HG02623 (cell line): ENCODE measurements around the gene ACER3.
"Not testable (repeated sequence)": the region's sequence is repeated elsewhere in the genome, so short reads cannot be mapped to it uniquely, and the experiment has no call there.

ENCODE experiments used
- ATAC-seq: cut with Tn5 transposase; IDR thresholded peaks from one replicate; pipeline ENCODE4 v1.9.1; 2021; ENCODE audit warnings: moderate library complexity; ENCODE audit not compliant: unreplicated experiment

ACER3 gene

DNA sequence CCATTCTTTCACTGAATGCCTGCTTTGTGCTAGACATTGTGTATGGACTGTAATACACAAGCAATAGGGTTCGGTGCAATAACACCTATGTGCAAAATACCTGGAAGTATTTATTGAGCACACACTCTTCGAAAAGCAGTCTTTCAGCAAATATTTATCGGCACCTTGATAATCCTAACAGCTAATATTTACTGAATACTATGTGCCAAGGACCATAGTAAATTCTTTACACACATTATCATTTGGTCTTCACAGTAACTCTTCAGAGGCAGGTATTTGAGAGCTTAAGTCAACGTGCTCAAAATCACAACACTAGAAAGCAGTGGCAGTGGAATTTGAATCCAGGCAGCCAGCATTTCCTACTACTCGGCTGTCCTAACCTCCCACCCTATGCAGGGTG, 175.7 kb downstream of the ACER3 start:
- ATAC-seq, result no peak

DNA sequence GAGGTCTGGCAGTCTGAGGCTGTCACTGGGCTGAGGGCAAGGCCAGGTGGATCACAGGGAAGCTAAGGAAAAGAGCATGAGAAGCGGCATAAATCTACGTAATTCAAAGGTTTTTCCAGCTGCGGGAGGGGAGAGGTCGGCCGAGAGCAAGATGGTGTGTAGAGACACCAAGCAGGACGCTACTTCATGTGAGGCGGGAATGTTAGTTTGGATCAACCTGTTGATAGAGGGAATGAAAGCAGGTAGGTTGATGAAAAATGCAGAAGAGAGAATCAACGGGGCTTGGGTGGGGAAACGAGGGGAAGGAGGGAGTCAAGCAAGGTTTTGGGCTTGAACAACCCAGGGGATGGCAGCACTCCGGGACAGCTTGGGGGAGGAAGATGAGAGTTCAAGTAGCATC, 176.3 kb downstream of the ACER3 start:
- ATAC-seq, result no peak

DNA sequence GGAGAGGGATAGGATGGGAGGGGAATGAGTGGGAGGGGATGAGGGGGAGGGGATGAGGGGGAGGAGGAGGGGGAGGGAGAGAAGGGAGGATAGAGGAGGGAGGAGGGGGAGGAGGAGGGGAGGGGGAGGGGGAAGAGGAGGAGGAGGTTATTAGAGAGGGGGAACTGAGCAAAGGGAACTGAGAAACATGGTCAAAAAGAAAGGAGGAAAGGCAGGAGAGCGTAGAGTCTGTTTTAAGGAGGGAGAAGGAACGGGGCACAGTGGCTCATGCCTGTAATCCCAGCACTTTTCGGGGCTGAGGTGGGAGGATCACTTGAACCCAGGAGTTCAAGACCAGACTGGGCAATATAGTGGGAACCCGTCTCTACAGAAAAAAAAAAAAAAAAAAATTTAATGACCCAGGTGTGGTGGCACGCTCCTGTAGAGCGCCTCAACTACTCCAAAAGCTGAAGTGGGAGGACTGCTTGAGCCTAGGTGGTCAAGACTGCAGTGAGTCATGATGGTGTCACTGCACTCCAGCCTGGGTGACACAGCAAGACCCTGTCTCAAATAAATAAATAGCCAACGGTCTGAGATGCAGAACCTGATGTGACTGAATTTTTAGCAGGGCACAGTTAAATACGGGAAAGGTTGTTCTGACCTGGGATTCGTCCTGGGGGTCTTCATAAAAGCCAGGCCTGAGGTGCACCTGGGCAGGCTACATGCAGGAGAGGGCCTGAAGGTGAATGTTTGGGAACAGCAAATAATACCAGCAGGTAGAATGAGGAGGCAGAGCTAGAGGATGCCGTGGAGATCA, 177.5 kb downstream of the ACER3 start:
- ATAC-seq, result no peak

DNA sequence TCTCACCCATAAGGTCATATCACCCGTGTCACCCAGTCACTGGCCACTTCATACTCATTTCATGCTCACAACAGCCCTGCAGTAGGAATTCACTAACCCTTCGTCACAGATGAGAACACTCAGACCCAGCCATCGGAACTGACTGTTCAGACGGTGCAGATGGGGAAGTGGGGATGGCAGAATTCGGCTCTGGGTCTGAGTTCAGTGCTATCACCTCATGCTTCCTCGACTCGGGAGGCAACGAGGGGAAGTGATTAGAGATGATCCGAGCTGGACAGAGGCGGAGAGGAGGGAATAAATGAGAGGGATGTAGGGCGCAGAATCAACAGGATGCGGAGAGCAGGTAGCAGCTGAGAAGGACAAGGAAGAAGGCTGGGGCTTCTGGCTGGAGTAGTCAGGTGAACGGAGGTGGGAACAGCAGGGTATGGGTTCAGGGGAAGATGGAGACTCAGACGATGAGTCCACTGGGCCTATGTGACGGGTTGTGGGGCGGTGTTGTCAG, 178.2 kb downstream of the ACER3 start:
- no peak for ATAC-seq

DNA sequence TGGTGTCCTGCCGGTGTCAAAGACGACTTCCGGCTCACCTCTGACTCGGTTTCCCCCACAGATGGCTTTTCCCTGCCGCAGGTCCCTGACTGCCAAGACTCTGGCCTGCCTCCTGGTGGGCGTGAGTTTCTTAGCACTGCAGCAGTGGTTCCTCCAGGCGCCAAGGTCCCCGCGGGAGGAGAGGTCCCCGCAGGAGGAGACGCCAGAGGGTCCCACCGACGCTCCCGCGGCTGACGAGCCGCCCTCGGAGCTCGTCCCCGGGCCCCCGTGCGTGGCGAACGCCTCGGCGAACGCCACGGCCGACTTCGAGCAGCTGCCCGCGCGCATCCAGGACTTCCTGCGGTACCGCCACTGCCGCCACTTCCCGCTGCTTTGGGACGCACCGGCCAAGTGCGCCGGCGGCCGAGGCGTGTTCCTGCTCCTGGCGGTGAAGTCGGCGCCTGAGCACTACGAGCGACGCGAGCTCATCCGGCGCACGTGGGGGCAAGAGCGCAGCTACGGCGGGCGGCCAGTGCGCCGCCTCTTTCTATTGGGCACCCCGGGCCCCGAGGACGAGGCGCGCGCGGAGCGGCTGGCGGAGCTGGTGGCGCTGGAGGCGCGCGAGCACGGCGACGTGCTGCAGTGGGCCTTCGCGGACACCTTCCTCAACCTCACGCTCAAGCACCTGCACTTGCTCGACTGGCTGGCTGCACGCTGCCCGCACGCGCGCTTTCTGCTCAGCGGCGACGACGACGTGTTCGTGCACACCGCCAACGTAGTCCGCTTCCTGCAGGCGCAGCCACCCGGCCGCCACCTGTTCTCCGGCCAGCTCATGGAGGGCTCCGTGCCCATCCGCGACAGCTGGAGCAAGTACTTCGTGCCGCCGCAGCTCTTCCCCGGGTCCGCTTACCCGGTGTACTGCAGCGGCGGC, 179.0 kb downstream of the ACER3 start:
- ATAC-seq, result no peak

- ATAC-seq, result no peak
These were observed 179.7 kb downstream of the ACER3 start for GRCh38 chr11:77040401-77040777.

GRCh38 chr11:77040889-77041288, 180.2 kb downstream of the ACER3 start:
- ATAC-seq, result no peak

DNA sequence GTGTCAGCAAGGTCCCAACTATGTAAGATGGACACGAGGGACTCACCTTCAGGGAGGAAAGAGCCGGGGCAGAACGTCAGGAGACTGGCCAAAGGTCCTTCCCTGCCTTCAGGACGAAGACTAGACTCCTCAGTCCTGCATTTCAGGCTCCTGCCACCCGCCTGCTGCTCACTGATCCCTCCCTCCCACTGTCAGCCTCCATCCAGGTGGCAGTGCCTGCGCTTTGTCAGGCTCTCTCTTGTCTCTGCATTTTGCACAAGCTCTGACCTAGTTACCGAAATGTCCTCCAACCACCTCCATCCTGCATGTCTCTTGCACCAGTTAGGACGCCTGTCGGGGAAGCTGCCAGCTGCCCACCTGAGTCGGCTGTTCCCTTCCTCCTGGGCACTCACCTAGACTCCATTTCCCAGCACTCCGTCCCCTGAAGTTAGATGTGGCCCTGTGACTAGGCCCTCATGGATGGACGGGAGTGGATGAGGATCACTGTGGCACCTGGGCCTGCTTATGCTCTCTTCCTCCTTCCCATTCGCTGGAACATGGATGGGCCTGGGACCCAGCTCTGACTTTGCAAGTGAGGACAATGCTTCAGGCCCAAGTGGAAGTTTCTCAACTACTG, 181.5 kb downstream of the ACER3 start:
- no peak for ATAC-seq

DNA sequence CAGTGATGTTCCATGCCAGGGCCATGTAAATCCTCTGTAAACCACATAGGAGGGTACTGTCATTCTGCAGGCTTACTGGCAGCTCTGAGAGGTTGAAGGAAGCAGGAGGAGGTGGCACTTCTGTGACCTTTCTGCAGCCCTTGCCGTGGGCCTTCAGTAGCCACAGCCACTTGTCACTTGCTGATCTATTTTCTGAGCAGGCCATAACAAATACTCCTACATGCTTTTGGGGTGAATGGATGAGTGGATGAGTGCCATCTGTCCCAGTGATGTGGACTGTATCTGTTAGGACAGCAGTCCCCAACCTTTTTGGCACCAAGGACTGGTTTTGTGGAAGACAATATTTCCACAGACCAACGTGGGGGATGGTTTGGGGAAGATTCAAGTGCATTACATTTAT, 183.6 kb downstream of the ACER3 start:
- ATAC-seq, result no peak

GRCh38 chr11:77044886-77045285, 184.2 kb downstream of the ACER3 start:
- ATAC-seq, result no peak

GRCh38 chr11:77046060-77046501, 185.4 kb downstream of the ACER3 start:
- ATAC-seq, result no peak

GRCh38 chr11:77047007-77047927, 186.5 kb downstream of the ACER3 start:
- ATAC-seq, result peak; percentile 62

GRCh38 chr11:77047928-77048446, 187.3 kb downstream of the ACER3 start:
- ATAC-seq, result not testable (repeated sequence)

GRCh38 chr11:77049026-77049425, 188.3 kb downstream of the ACER3 start:
- ATAC-seq, result no peak

GRCh38 chr11:77051511-77051910, 190.8 kb downstream of the ACER3 start:
- no peak for ATAC-seq

- no peak for ATAC-seq
These were observed 191.8 kb downstream of the ACER3 start for GRCh38 chr11:77052518-77052917.

GRCh38 chr11:77053217-77054015, 192.7 kb downstream of the ACER3 start:
- no peak for ATAC-seq

DNA sequence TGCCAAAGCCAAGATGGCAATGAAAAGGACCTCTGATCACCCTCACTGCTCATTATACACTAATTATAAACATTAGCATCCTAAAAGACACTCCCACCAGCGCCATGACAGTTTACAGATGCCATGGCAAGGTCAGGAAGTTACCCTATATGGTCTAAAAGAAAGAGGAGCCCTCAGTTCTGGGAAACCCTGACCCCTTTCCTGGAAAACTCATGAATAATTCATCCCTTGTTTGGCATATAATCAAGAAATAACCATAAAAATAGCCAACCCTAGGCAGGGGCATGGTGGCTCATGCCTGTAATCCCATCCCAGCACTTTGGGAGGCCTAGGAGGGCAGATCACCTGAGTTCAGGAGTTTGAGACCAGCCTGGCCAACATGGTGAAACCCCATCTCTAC, 193.4 kb downstream of the ACER3 start:
- ATAC-seq, result no peak

GRCh38 chr11:77055101-77055561, 194.4 kb downstream of the ACER3 start:
- no peak for ATAC-seq
